PFSK-1 (cell line): ENCODE measurements around the gene EIF3D.

ENCODE experiments used
- FOXP2 ChIP-seq: optimal IDR thresholded peaks from 2 replicates; pipeline ENCODE3; 2011; ENCODE audit warnings: borderline replicate concordance, control low read depth, inconsistent platforms; ENCODE audit not compliant: insufficient read depth; ENCODE audit errors: extremely low read length, extremely low read depth
- POLR2AphosphoS5 ChIP-seq: IDR thresholded peaks from 2 replicates; pipeline ENCODE4 v1.6.1; 2012; ENCODE audit warnings: low read depth, mild to moderate bottlenecking, control low read depth, low read length, moderate library complexity
- REST ChIP-seq, 2 experiments: IDR thresholded peaks; 2 replicates each; pipeline versions ENCODE4 v1.6.1 to v1.8.0; 2011 to 2012; ENCODE audit warnings: low read depth in 2 of 2, low read length in 2 of 2, control low read depth in 1 of 2, inconsistent platforms in 1 of 2, mild to moderate bottlenecking in 1 of 2, moderate library complexity in 1 of 2; ENCODE audit not compliant: insufficient read depth in 1 of 2
- SIN3A ChIP-seq: IDR thresholded peaks from 2 replicates; pipeline ENCODE4 v1.6.1; 2012; ENCODE audit warnings: mild to moderate bottlenecking, low read length, moderate library complexity, borderline replicate concordance; ENCODE audit not compliant: insufficient read depth
- TAF1 ChIP-seq: IDR thresholded peaks from 2 replicates; pipeline ENCODE4 v1.6.1; 2012; ENCODE audit warnings: low read length, control low read depth, borderline replicate concordance; ENCODE audit not compliant: insufficient read depth

Gene EIF3D

GRCh38 chr22:36510966-36511881 lies 17.7 kb downstream of the EIF3D start:
- TF ChIP-seq REST (IDR thresholded peaks at IDR 0.05; ENCODE audit: insufficient read depth in 1 of 2, low read depth in 2 of 2, low read length in 2 of 2) = no peak
- no peak for TF ChIP-seq TAF1
- TF ChIP-seq FOXP2 = no peak
- no peak; the same call in 1 of the 2 replicates for TF ChIP-seq POLR2AphosphoS5
- no peak for TF ChIP-seq SIN3A

GRCh38 chr22:36510384-36510783 lies 18.6 kb downstream of the EIF3D start:
- TF ChIP-seq POLR2AphosphoS5 (no peak), FOXP2 (no peak), TAF1 (no peak), SIN3A (no peak), REST (IDR thresholded peaks at IDR 0.05; ENCODE audit: insufficient read depth in 1 of 2, low read depth in 2 of 2, low read length in 2 of 2) (no peak)

- TF ChIP-seq POLR2AphosphoS5 (no peak), SIN3A (no peak), TAF1 (no peak), REST (IDR thresholded peaks at IDR 0.05; ENCODE audit: insufficient read depth in 1 of 2, low read depth in 2 of 2, low read length in 2 of 2) (no peak), FOXP2 (no peak)
Observed at GRCh38 chr22:36507518-36508010, 21.4 kb downstream of the EIF3D start.

GRCh38 chr22:36506637-36507517 lies 22.1 kb downstream of the EIF3D start, which contains the start of gene FOXRED2:
FOXRED2 (minus strand) TSS chr22:36507040; CDS start chr22:36506422, 618 bp downstream.
- TF ChIP-seq SIN3A (no peak), FOXP2 (peak; percentile 95), REST (IDR thresholded peaks at IDR 0.05; ENCODE audit: insufficient read depth in 1 of 2, low read depth in 2 of 2, low read length in 2 of 2) (no peak), TAF1 (peak; percentile 72; the same call in 1 of the 2 replicates), POLR2AphosphoS5 (peak; percentile 75; the same call in 1 of the 2 replicates)
